ENCODE results near the gene LLGL2.
"Not testable (repeated sequence)": the region's sequence is repeated elsewhere in the genome, so short reads cannot be mapped to it uniquely, and the experiment has no call there.

The LLGL2 gene

DNA sequence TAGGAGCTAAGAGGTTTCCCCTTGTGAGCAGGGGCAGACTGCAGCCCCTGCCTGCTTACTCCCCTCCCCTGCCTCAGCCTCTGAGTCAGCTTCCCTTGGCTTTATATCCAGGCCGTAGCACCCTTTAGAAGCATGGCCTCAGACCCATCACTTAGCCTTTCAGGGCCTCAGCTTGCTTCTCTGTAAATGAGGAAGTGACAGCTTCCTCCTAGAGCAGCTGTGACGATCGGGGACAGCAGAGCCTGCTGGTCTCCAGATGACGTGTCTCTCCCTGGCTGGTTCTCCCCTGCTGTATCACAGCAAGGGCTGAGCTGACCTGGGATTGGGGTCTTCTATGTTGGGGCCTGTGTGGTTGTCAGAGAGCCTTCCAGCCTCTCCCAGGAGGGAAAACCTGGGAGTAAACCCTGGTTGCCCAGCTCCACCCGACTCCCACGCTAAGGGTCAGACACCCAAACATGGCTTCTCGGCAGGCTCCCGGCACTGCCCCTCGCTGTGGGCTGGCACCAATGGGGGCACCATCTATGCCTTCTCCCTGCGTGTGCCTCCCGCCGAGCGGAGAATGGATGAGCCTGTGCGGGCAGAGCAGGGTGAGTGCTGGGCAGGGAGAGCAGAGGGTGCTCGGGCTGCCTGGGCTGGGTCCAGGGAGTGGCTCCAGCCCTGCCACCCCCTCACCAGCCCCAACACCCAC is 45.8 kb downstream of the LLGL2 start:
- peak in 1 of 5 donors; percentile 81 for DNase-seq

GRCh38 chr17:75571885-75572215 is 46.4 kb downstream of the LLGL2 start:
- DNase-seq: no peak

DNA sequence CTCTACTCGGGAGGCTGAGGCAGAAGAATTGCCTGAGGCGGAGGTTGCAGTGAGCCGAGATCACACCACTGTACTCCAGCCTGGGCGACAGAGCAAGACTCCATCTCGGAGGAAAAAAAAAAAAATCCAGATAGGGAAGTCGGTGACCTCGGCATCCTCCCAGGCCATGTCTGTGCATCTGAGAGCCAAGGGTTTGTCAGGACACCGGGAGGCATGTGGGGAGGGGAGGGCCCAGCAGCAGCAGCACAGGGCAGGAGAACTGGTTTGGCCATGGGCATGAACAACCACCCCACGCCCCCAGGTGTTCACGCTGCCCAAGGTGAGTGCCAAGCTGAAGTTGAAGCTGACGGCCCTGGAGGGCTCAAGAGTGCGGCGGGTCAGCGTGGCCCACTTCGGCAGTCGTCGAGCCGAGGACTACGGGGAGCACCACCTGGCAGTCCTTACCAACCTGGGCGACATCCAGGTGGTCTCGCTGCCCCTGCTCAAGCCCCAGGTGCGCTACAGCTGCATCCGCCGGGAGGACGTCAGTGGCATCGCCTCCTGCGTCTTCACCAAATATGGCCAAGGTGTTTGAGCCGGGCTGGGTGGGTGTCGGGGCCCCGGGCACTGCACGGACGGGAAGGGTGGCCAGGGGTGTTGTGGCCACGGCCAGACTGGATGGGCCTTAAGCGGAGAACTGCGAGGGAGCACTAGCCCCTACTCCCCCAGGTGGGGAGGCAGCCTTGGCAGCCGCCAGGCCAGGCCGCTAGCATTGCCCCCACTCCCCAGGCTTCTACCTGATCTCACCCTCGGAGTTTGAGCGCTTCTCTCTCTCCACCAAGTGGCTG is 47.4 kb downstream of the LLGL2 start:
- DNase-seq: no peak

DNA sequence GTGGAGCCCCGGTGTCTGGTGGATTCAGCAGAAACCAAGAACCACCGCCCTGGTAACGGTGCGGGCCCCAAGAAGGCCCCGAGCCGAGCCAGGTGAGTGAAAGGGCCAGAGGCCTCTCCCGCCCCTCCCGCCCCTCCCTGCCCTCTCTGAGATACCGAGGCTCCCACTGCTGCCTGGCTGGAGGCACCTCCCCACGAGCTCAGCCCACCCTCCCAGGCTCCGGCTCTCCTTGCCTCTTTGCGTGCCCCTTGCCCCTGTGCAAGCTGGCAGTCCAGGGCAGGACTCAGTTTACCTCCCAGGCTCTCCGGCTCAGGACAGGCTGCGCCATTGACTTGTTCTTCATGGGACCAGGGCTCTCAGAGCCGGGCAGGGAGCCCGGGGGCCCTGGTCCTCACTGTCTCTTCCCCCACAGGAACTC is 48.1 kb downstream of the LLGL2 start:
- no peak for DNase-seq

DNA sequence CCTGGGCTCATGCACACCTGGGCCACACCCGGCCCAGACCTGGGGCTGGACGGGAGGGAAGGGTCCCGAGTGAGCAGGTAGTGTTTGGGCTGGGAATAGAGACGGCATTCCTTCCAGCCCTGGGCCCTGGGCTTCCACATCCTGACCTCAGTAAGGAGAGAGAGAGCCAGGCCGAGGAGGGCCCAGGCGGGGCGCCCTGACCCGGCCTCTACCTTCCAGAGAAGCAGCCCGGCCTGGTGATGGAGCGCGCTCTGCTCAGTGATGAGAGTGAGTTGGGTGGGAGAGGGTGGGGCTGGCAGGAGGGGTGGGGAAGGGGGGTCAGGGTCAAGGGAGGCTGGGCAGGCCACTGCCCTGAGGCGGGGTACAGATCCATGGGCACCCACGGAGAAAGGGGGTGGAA is 48.5 kb downstream of the LLGL2 start:
- DNase-seq: no peak

DNA sequence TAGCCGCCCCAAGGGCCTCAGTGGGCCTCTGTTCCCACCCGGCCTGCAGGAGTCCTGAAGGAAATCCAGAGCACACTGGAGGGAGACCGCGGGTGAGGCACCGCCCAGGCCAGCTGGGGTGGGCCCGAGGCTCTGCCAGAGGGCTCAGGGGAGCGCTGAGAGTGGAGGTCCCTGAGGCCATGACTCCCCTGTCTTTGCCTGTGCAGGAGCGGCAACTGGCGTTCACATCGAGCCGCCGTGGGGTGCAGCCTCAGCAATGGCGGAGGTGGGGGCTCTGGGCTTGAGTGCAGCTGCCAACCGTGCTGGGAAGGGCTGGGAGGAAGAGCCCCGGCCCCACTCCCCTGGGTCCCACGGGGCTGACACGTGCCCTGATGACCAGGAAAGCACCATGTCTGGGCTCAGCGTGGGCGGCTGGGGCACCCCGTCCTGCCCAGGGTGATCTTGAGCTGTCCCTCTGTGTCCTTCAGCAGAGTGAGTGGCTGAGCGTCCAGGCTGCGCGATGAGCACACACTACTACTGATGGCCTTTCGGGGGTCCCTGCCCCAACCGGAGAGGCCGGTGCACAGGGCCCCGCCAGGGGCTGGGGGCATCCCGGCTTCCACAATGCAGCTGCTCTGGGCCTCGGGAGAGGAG is 49.0 kb downstream of the LLGL2 start:
- no peak for DNase-seq

GRCh38 chr17:75575197-75575596 is 49.7 kb downstream of the LLGL2 start:
- DNase-seq: no peak

GRCh38 chr17:75575728-75576127 is 50.2 kb downstream of the LLGL2 start:
- DNase-seq: no peak

DNA sequence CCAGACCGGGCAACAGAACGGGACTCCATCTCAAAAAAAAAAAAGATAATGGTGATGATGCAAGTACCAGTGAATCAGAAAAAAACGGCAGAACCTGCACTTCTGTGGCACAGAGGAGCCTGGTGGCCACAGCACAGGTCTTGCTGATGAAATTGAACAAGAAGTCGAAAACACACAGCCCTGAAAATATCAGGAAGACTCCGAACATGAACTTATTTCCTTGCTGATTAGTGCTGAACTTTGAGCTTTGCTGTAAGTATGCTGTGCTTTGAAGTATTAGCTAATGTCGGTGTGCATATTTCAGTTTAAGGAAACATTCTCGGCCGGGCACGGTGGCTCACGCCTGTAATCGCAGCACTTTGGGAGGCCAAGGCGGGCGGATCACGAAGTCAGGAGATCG is 51.2 kb downstream of the LLGL2 start:
- no peak for DNase-seq

- peak in 2 of 5 donors; percentile 31 to 45 for DNase-seq
These were observed 55.7 kb downstream of the LLGL2 start for GRCh38 chr17:75581121-75581725.

DNA sequence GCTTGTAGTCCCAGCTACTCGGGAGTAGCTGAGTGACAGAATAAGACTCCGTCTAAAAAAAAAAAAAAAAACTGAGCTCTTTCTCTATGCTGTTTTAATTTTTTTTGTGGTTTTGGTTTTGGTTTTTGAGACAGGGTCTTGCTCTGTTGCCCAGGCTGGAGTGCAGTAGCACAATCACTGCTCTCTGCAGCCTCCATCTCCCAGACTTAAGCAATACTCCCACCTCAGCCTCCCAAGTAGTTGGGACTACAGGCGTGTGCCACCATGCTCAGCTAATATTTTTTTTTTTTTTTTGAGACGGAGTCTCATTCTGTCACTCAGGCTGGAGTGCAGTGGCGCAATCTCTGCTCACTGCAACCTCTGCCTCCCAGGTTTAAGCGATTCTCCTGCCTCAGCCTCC is 57.7 kb downstream of the LLGL2 start:
- not testable (repeated sequence) for DNase-seq

GRCh38 chr17:75584849-75585175 is 59.3 kb downstream of the LLGL2 start:
- DNase-seq: no peak

GRCh38 chr17:75587675-75588595 is 62.4 kb downstream of the LLGL2 start, which contains the start of gene MYO15B:
Gene MYO15B, plus strand, starts transcription at chr17:75587800. Its CDS starts 258 bp downstream, at chr17:75588058.
- DNase-seq: peak in 4 of 5 donors; percentile 47 to 61 (median 54)

GRCh38 chr17:75588596-75589011 is 63.1 kb downstream of the LLGL2 start:
- no peak for DNase-seq

DNA sequence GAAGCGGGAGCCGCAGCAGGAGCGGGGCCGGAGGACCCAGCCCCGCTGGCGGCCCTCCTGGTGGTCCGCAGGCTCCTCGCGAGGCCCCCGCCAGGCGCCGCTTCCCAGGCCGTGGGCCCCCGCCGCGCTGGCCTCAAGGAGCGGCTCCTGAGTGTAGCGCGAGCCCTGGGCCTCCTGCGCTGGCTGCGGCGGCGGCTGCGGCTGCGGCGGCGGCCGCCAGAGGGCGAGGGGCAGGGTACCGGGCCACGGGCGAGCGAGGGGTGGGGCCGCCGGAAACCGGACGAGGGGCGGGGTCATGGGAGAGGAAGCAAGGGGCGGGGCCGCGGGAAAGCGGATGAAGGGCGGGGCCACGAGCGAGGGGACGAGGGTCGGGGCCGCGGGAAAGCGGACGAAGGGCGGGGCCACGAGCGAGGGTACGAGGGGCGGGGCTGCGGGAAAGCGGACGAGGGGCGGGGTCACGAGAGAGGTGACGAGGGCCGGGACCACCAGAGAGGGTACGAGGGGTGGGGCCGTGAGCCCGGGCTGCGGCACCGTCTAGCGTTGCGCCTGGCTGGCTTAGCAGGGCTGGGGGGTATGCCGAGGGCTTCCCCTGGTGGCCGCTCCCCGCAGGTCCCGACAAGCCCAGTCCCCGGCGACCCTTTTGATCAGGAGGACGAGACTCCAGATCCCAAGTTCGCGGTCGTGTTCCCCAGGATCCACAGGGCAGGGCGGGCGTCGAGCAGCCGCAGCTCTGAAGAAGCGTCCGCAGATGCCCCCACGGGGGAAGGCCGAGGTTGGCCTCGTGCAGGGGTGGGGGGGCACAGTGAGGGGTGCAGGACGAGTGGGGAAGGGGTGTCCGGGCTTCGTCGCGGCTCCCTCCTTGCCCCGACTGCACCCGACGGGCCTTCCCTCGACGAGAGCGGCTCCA is 63.8 kb downstream of the LLGL2 start:
- peak; percentile 89 to 95 (median 91) for DNase-seq

- DNase-seq: no peak
These were observed 64.4 kb downstream of the LLGL2 start for GRCh38 chr17:75589919-75590303.

DNA sequence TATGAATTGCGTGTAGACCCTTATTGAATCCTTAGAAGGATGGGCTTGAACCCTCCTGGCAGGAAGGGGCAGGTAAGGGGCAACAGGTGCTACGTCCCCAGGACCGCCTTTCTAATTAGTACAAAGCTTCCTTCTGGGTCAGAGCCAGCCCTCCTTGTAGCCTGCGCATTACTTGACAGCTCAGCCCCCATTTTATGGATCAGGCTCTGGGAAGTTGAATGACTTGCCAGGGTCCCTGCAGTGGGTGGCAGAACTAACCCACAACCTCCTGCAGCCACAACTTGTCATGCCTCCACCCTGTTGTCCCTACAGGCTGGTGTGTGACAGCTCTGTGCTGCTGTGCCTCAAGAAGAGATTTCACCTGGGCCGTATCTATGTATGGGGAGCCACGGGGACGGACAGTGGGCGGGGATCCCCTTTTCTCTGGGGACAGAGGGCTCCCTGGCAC is 64.8 kb downstream of the LLGL2 start:
- no peak for DNase-seq

GRCh38 chr17:75590849-75591721 is 65.6 kb downstream of the LLGL2 start:
- no peak for DNase-seq

DNA sequence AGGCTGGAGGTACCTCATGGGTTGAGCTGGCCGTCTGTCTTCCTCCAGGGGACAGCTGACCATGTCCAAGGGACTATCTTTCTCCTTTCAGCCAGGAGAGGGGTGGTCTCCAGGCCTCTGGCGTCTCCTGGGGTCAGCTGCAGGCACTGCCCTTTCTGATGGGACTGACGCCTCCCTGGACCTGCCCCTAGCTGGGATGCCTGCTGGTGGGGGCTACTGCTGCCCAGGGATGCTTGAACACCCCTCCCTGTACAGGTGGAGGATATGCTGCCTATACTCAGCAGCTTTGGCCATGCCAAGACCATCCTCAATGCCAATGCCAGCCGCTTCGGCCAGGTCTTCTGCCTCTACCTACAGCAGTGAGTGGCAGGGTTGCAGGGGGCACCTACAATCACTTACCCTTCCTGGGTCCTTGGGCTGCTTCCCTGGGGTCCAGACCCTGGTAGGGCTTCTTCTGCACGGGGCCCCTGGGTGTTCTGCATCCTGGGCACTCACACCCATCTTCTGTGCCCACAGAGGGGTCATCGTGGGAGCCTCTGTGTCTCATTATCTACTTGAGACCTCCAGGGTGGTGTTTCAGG is 66.3 kb downstream of the LLGL2 start:
- no peak for DNase-seq
